Adrenal gland (tissue), 12 donors: ENCODE measurements around the gene BACH2. TPM values are rescaled to one million over a fixed set of nuclear protein-coding genes. Genes with fewer than 3 reads are reported as not detected.

Experiments used
- DNase-seq, 7 donors: peaks; one replicate each; pipeline ENCODE4 v3.0.0-alpha.2; 2019 to 2020
- H3K27ac ChIP-seq, 5 donors: fragments of 200-600 bp; sonication (generic) in 4 of 5; 1 replicate in 3 of 5; 2 replicates in 2 of 5; pipeline versions ENCODE4 v1.5.1 to v1.8.0; 2016 to 2020; ENCODE audit warnings: mild to moderate bottlenecking in 1 of 5
- H3K27me3 ChIP-seq: fragments of 200-600 bp; 2 replicates; pipeline ENCODE4 v1.8.0; 2021
- H3K36me3 ChIP-seq, 2 donors: fragments of 200-600 bp; replicated peaks in 1 of 2; 1 replicate in 1 of 2; 2 replicates in 1 of 2; pipeline versions ENCODE4 v1.5.1 to v1.8.0; 2018 to 2022
- H3K4me1 ChIP-seq, 2 donors: fragments of 200-600 bp; replicated peaks in 1 of 2; 1 replicate in 1 of 2; 2 replicates in 1 of 2; pipeline versions ENCODE4 v1.5.1 to v1.8.0; 2018 to 2021
- H3K4me3 ChIP-seq, 4 donors: fragments of 200-600 bp; sonication (generic) in 3 of 4; one replicate each; pipeline ENCODE4 v1.5.1; 2016 to 2018
- H3K9me3 ChIP-seq, 3 donors: fragments of 200-600 bp; sonication (generic) in 1 of 3; replicated peaks in 1 of 3; 1 replicate in 2 of 3; 2 replicates in 1 of 3; pipeline versions ENCODE4 v1.5.1 to v1.8.0; 2016 to 2021
- POLR2A ChIP-seq, 2 donors: fragments of 450-650 bp; IDR thresholded peaks; one replicate each; pipeline ENCODE4 v1.6.1; 2017; ENCODE audit warnings: antibody characterized with exemption in 2 of 2, mild to moderate bottlenecking in 2 of 2, moderate library complexity in 1 of 2
- WGBS, 4 donors: extraction: QIAGEN DNeasy Blood & Tissue Kit in 2 of 4; methylation state at CpG; one replicate each; pipeline versions ENCODE4 v1.1.5 to v1.1.7; 2013 to 2017; 5-methylcytosine and 5-hydroxymethylcytosine counted together
- intact Hi-C, 2 donors: fragments of 100-400 bp; cut with DNase I; formaldehyde crosslinking; loops; one replicate each; pipeline versions ENCODE4 v1.14.1 to v1.15.0; 2022 to 2023
- polyA plus RNA-seq, 3 donors: library from polyadenylated mRNA; stranded (reverse); fragments of 200-250 nt in 2 of 3; fragments of 350-450 nt in 1 of 3; fragmentation: Illumina TruSeq in 1 of 3; extraction: RNeasy Lipid Tissue Mini Kit (QIAGEN cat#74804) in 1 of 3; gene quantifications; one replicate each; pipeline ENCODE4 v1.2.3, GENCODE V29; 2013 to 2014
- total RNA-seq, 9 donors: library from RNA; depleted of rRNA in 4 of 9; stranded (reverse); fragments of >200 nt in 4 of 9; fragments of 120-200 nt in 1 of 9; fragmentation: NEBNext Ultra II Directional in 1 of 9; extraction: Animal tissue kit (Norgen Biotek cat#: 25700) in 1 of 9; gene quantifications; one replicate each; pipeline versions ENCODE4 v1.1.0 to v1.2.4, GENCODE V29; 2013 to 2023
- TF ChIP-seq, protein P1 (sequence below), 6 experiments: fragments of 450-650 bp in 4 of 6; fragments of 200-600 bp in 2 of 6; sonication (generic) in 1 of 6; IDR thresholded peaks; 1 replicate in 5 of 6; 2 replicates in 1 of 6; pipeline versions ENCODE4 v1.5.1 to v1.8.0; 2016 to 2021; ENCODE audit warnings: antibody characterized with exemption in 6 of 6, mild to moderate bottlenecking in 2 of 6, moderate library complexity in 1 of 6
- donor health status: healthy with polysubstance abuse.
- donor health status: Bipolar disorder and iron deficiency.
- donor health status: DM: yes; HTN: yes; CAD: no.
- donor health status: DM: no; HTN: no; CAD: no.
- donor health status: DM: no; HTN: no; CAD: no.
- donor health status: DM: yes; HTN: yes; CAD: no.

BACH2 gene
- total and polyA plus RNA-seq, 12 donors = 0.08 to 2.9 (median 0.83) TPM

DNA sequence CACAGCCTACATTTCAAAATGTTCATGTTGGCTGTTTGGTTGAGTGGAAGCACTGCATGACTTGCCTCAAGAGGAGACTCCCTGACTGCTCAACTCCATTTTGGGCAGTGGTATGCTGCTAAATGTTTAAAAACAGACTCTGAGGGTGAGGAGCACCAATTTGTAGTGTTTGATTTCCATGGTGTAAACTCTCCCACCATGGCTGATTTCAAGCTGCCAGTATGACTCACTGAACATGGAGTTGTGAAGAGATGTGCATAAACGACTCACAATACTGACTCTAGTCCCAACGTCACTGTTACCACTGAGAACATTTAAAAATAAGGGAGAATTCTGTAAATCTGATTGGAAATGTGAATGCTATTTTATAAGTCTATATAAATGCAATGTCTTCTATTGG is 70.4 kb downstream of the BACH2 start:
- no peak overlapping the region for H3K4me3 ChIP-seq
- intact Hi-C loops = no loop called here
- H3K27me3 ChIP-seq = no peaks in the 10 kb centered on the region
- H3K4me1 ChIP-seq = peaks cover 0 to 6% of the 10 kb centered on the region in 2 donors
- H3K9me3 ChIP-seq = no peaks in the 10 kb centered on the region
- no peak overlapping the region for H3K27ac ChIP-seq
- 59 to 82% (median 63%) methylated on average over 2 of the region's 2 CpGs for WGBS, 4 donors
- no peak for DNase-seq
- TF ChIP-seq, protein P1, sequence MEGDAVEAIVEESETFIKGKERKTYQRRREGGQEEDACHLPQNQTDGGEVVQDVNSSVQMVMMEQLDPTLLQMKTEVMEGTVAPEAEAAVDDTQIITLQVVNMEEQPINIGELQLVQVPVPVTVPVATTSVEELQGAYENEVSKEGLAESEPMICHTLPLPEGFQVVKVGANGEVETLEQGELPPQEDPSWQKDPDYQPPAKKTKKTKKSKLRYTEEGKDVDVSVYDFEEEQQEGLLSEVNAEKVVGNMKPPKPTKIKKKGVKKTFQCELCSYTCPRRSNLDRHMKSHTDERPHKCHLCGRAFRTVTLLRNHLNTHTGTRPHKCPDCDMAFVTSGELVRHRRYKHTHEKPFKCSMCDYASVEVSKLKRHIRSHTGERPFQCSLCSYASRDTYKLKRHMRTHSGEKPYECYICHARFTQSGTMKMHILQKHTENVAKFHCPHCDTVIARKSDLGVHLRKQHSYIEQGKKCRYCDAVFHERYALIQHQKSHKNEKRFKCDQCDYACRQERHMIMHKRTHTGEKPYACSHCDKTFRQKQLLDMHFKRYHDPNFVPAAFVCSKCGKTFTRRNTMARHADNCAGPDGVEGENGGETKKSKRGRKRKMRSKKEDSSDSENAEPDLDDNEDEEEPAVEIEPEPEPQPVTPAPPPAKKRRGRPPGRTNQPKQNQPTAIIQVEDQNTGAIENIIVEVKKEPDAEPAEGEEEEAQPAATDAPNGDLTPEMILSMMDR (IDR thresholded peaks at IDR 0.05) = no peak
- no peak for TF ChIP-seq POLR2A (IDR thresholded peaks at IDR 0.05)
- no peaks in the 10 kb centered on the region for H3K36me3 ChIP-seq

DNA sequence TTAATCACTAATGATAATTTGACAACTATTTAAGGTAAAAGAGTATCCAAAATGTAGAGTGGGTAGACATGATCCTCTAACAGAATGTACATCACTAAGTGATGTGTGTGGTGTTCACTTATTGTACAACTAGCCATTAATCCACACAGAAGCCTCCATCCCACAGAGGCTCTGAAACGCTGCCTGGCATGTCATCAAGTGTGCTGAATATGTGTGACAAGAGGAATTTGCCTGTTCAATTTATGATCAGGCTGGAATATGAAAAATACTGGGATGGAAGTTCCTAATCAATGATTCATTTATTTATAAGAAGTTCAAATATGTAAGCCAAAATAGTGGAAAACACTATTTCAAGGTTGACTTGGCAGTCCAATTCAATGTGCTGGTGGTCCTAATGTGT is 72.4 kb downstream of the BACH2 start:
- no peak for DNase-seq
- TF ChIP-seq, protein P1 (IDR thresholded peaks at IDR 0.05) = no peak
- no peak for TF ChIP-seq POLR2A (IDR thresholded peaks at IDR 0.05)
- Histone ChIP-seq H3K4me3 (no peak overlapping the region), H3K9me3 (no peaks in the 10 kb centered on the region), H3K4me1 (peaks cover 3 to 9% of the 10 kb centered on the region in 2 donors), H3K36me3 (no peaks in the 10 kb centered on the region), H3K27me3 (no peaks in the 10 kb centered on the region), H3K27ac (no peak overlapping the region)
- WGBS, 4 donors = 64 to 81% (median 74%) methylated on average over 1 of the region's 1 CpG
- intact Hi-C loops = no loop called here

GRCh38 chr6:90222724-90223198 is 73.9 kb downstream of the BACH2 start:
- no peak overlapping the region for H3K4me3 ChIP-seq
- peaks cover 10 to 20% of the 10 kb centered on the region in 2 donors for H3K4me1 ChIP-seq
- no peaks in the 10 kb centered on the region for H3K27me3 ChIP-seq
- H3K9me3 ChIP-seq = no peaks in the 10 kb centered on the region
- H3K27ac ChIP-seq = no peak overlapping the region
- TF ChIP-seq POLR2A (IDR thresholded peaks at IDR 0.05) = no peak
- 90 to 96% (median 92%) methylated on average over 10 of the region's 10 CpGs for WGBS, 4 donors
- no peaks in the 10 kb centered on the region for H3K36me3 ChIP-seq
- intact Hi-C loops = no loop called here
- no peak for DNase-seq

GRCh38 chr6:90222008-90222407 is 74.6 kb downstream of the BACH2 start:
- no peak for DNase-seq
- intact Hi-C loops = no loop called here
- H3K36me3 ChIP-seq = no peaks in the 10 kb centered on the region
- no peaks in the 10 kb centered on the region for H3K9me3 ChIP-seq
- H3K27me3 ChIP-seq = no peaks in the 10 kb centered on the region
- TF ChIP-seq, protein P1 (IDR thresholded peaks at IDR 0.05) = no peak
- no peak for TF ChIP-seq POLR2A (IDR thresholded peaks at IDR 0.05)
- H3K4me1 ChIP-seq = peaks cover 10 to 23% of the 10 kb centered on the region in 2 donors
- no peak overlapping the region for H3K27ac ChIP-seq
- no peak overlapping the region for H3K4me3 ChIP-seq
- WGBS, 4 donors = 94 to 100% (median 97%) methylated on average over 1 of the region's 1 CpG

- Histone ChIP-seq H3K4me3 (no peak overlapping the region), H3K27me3 (no peaks in the 10 kb centered on the region), H3K4me1 (peaks cover 10 to 25% of the 10 kb centered on the region in 2 donors), H3K36me3 (no peaks in the 10 kb centered on the region), H3K27ac (no peak overlapping the region), H3K9me3 (no peaks in the 10 kb centered on the region)
- no peak for DNase-seq
- intact Hi-C loops = no loop called here
- 93 to 95% (median 94%) methylated on average over 4 of the region's 4 CpGs for WGBS, 4 donors
- TF ChIP-seq, protein P1 (IDR thresholded peaks at IDR 0.05) = no peak
- TF ChIP-seq POLR2A (IDR thresholded peaks at IDR 0.05) = no peak
These were observed 75.2 kb downstream of the BACH2 start for GRCh38 chr6:90221403-90221802.
